Calu3 (cell line): ENCODE measurements around the gene GALC. TPM values are rescaled to one million over a fixed set of nuclear protein-coding genes. Genes with fewer than 3 reads are reported as not detected.

Experiments used
- BruUV-seq: library from RNA; stranded (reverse); fragments of 400-500 nt; replicated peaks from 2 replicates; lab custom pipeline; 2021; lab: Mats Ljungman, UMichigan
- CTCF ChIA-PET: fragments of 300-600 bp; sonication (Branson Sonifier 250); formaldehyde crosslinking; loops from one replicate; lab custom pipeline; 2022; ENCODE audit warnings: antibody characterized with exemption; lab: Charles Lee
- DNase-seq: peaks from one replicate; pipeline ENCODE4 v3.0.0; 2022
- H3K27ac Mint-ChIP-seq: one replicate; pipeline ENCODE4 v1.8.0; 2022; ENCODE audit warnings: mixed read lengths; ENCODE audit not compliant: unreplicated experiment
- H3K27me3 Mint-ChIP-seq: one replicate; pipeline ENCODE4 v1.8.0; 2022; ENCODE audit warnings: mixed read lengths; ENCODE audit not compliant: unreplicated experiment
- H3K36me3 Mint-ChIP-seq: one replicate; pipeline ENCODE4 v1.8.0; 2022; ENCODE audit warnings: mild to moderate bottlenecking, moderate library complexity, mixed read lengths; ENCODE audit not compliant: insufficient read depth, unreplicated experiment
- H3K4me1 Mint-ChIP-seq: one replicate; pipeline ENCODE4 v1.8.0; 2022; ENCODE audit warnings: mild to moderate bottlenecking, low read depth, mixed read lengths; ENCODE audit not compliant: unreplicated experiment
- H3K4me3 Mint-ChIP-seq: one replicate; pipeline ENCODE4 v1.8.0; 2022; ENCODE audit warnings: mild to moderate bottlenecking, low read depth, moderate library complexity, mixed read lengths; ENCODE audit not compliant: unreplicated experiment
- H3K9me3 Mint-ChIP-seq: one replicate; pipeline ENCODE4 v1.8.0; 2022; ENCODE audit warnings: low read depth, mixed read lengths; ENCODE audit not compliant: unreplicated experiment
- CTCF ChIP-seq: fragments of 200-600 bp; IDR thresholded peaks from one replicate; pipeline ENCODE4 v1.8.0; 2022; ENCODE audit warnings: antibody characterized with exemption; ENCODE audit not compliant: unreplicated experiment
- intact Hi-C: fragments of 100-400 bp; cut with micrococcal nuclease; formaldehyde crosslinking; loops from one replicate; pipeline ENCODE4 v1.10.0; 2022; ENCODE audit not compliant: unreplicated experiment
- total RNA-seq: library from RNA; stranded (reverse); gene quantifications from 2 replicates; pipeline ENCODE4 v1.2.3, GENCODE V29; 2022

Gene GALC
- total RNA-seq, 1 experiment from 2014 or later = 19.3 TPM

GRCh38 chr14:88036422-88036821 is 43.4 kb upstream of the GALC start:
- CTCF ChIA-PET = no interaction called here

DNA sequence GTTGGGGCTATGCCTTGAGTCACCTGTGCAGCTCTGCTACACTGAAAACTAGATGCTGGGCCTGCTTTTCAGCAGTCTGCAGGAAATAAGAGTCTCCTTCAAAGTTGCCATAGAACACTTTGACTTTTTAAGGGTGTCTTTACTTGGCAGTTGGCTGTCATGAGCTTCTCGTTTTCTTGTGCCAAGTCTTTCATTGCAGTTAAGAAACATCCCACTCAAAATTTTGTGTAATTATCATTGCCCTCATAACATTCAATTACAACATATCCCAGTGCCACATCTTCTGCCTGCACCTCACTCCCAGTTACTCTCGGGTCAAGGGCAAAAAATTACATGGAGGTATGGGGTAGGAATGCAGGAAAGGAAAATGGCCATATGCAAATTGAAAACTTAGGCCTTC is 41.1 kb upstream of the GALC start:
- Mint-ChIP-seq H3K27me3 (no peaks in the 10 kb centered on the region), H3K27ac (no peak overlapping the region), H3K4me1 (no peaks in the 10 kb centered on the region), H3K4me3 (no peak overlapping the region), H3K9me3 (no peaks in the 10 kb centered on the region), H3K36me3 (no peaks in the 10 kb centered on the region)
- no peak for TF ChIP-seq CTCF
- intact Hi-C loops = no loop called here
- no peak for DNase-seq
- no TSS peak for BruUV-seq
- CTCF ChIA-PET = no interaction called here

More at GRCh38 chr14:88036422-88036821, 43.4 kb upstream of the GALC start:
- Mint-ChIP-seq H3K36me3 (no peaks in the 10 kb centered on the region), H3K27ac (no peak overlapping the region), H3K9me3 (no peaks in the 10 kb centered on the region), H3K4me1 (no peaks in the 10 kb centered on the region), H3K4me3 (no peak overlapping the region), H3K27me3 (no peaks in the 10 kb centered on the region)
- no peak for DNase-seq
- BruUV-seq = no TSS peak
- no peak for TF ChIP-seq CTCF
- intact Hi-C loops = no loop called here

- no TSS peak for BruUV-seq
Measured at GRCh38 chr14:88032373-88032772, 39.4 kb upstream of the GALC start.

DNA sequence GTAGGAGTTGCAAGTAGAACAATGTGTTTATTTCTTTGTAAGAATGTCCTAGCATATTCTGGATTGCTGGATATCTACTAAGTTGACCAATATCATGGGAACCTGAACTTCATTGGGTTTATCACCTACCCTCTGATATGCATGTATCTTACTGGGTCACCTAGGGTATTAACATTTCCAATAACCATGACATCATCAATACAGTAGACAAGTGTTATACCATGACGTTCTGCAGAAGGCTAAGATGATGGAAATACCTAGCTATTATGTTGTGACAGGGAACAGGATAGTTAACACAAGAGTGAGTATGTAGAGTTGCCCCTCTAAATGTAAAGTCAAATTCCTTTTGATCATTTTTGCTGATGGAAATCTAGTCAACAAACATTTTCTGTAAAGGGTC is 37.9 kb upstream of the GALC start:
- peaks cover 4% of the 10 kb centered on the region for H3K9me3 Mint-ChIP-seq
- H3K27ac Mint-ChIP-seq = no peak overlapping the region
- TF ChIP-seq CTCF = no peak
- peaks cover 11% of the 10 kb centered on the region for H3K4me1 Mint-ChIP-seq
- CTCF ChIA-PET = no interaction called here
- no peaks in the 10 kb centered on the region for H3K27me3 Mint-ChIP-seq
- intact Hi-C loops = no loop called here
- no peak overlapping the region for H3K4me3 Mint-ChIP-seq
- DNase-seq = no peak
- BruUV-seq = no TSS peak
- H3K36me3 Mint-ChIP-seq = no peaks in the 10 kb centered on the region

More at GRCh38 chr14:88032373-88032772, 39.4 kb upstream of the GALC start:
- no peak for DNase-seq
- intact Hi-C loops = no loop called here
- Mint-ChIP-seq H3K4me3 (no peak overlapping the region), H3K27ac (no peak overlapping the region), H3K9me3 (no peaks in the 10 kb centered on the region), H3K27me3 (no peaks in the 10 kb centered on the region), H3K4me1 (peaks cover under 1% of the 10 kb centered on the region), H3K36me3 (no peaks in the 10 kb centered on the region)
- CTCF ChIA-PET = no interaction called here
- TF ChIP-seq CTCF = no peak

- Mint-ChIP-seq H3K4me1 (peaks cover 15% of the 10 kb centered on the region), H3K27ac (no peak overlapping the region), H3K36me3 (no peaks in the 10 kb centered on the region), H3K9me3 (peaks cover 4% of the 10 kb centered on the region), H3K27me3 (no peaks in the 10 kb centered on the region), H3K4me3 (no peak overlapping the region)
- CTCF ChIA-PET = no interaction called here
- no TSS peak for BruUV-seq
- no peak for DNase-seq
- intact Hi-C loops = no loop called here
- TF ChIP-seq CTCF = no peak
Measured at GRCh38 chr14:88030079-88030478, 37.1 kb upstream of the GALC start.
